Measurements from ENCODE around the gene ATP6V1G2.
"Not testable (repeated sequence)": the region's sequence is repeated elsewhere in the genome, so short reads cannot be mapped to it uniquely, and the experiment has no call there.

The ATP6V1G2 gene

GRCh38 chr6:31528307-31528777, 18.1 kb downstream of the ATP6V1G2 start:
- DNase-seq (ENCODE audit: extremely low read depth, low read depth), result no peak
- H3K4me3 ChIP-seq (replicated peaks; ENCODE audit: low read depth, low read length), result no peak overlapping the region
- TF ChIP-seq CTCF (IDR thresholded peaks at IDR 0.05; ENCODE audit: low read depth, low read length, missing control alignments), result no peak

- DNase-seq (ENCODE audit: extremely low read depth, low read depth), result no peak
- TF ChIP-seq CTCF (IDR thresholded peaks at IDR 0.05; ENCODE audit: low read depth, low read length, missing control alignments), result no peak
- no peak overlapping the region for H3K4me3 ChIP-seq (replicated peaks; ENCODE audit: low read depth, low read length)
Measured at GRCh38 chr6:31525932-31526591, 20.3 kb downstream of the ATP6V1G2 start.

GRCh38 chr6:31525553-31525931, 20.9 kb downstream of the ATP6V1G2 start:
- TF ChIP-seq CTCF (IDR thresholded peaks at IDR 0.05; ENCODE audit: low read depth, low read length, missing control alignments), result no peak
- no peak overlapping the region for H3K4me3 ChIP-seq (replicated peaks; ENCODE audit: low read depth, low read length)
- no peak for DNase-seq (ENCODE audit: extremely low read depth, low read depth)

- no peak for TF ChIP-seq CTCF (IDR thresholded peaks at IDR 0.05; ENCODE audit: low read depth, low read length, missing control alignments)
- no peak for DNase-seq (ENCODE audit: extremely low read depth, low read depth)
Measured at GRCh38 chr6:31521835-31522234, 24.6 kb downstream of the ATP6V1G2 start.

GRCh38 chr6:31513456-31514165, 32.8 kb downstream of the ATP6V1G2 start:
- no peak for DNase-seq (ENCODE audit: extremely low read depth, low read depth)
- no peak overlapping the region for H3K4me3 ChIP-seq (replicated peaks; ENCODE audit: low read depth, low read length)
- no peak for TF ChIP-seq CTCF (IDR thresholded peaks at IDR 0.05; ENCODE audit: low read depth, low read length, missing control alignments)

More at GRCh38 chr6:31521835-31522234, 24.6 kb downstream of the ATP6V1G2 start:
- no peak overlapping the region for H3K4me3 ChIP-seq (replicated peaks; ENCODE audit: low read depth, low read length)

GRCh38 chr6:31510007-31510406, 36.4 kb downstream of the ATP6V1G2 start:
- DNase-seq (ENCODE audit: extremely low read depth, low read depth), result no peak

GRCh38 chr6:31509036-31509435, 37.4 kb downstream of the ATP6V1G2 start:
- not testable (repeated sequence) for H3K4me3 ChIP-seq (replicated peaks; ENCODE audit: low read depth, low read length); DNase-seq (ENCODE audit: extremely low read depth, low read depth)

More at GRCh38 chr6:31510007-31510406, 36.4 kb downstream of the ATP6V1G2 start:
- TF ChIP-seq CTCF (IDR thresholded peaks at IDR 0.05; ENCODE audit: low read depth, low read length, missing control alignments), result no peak
- H3K4me3 ChIP-seq (replicated peaks; ENCODE audit: low read depth, low read length), result no peak overlapping the region
